ENCODE results near the gene SYNE4. TPM values are rescaled to one million over a fixed set of nuclear protein-coding genes. Genes with fewer than 3 reads are reported as not detected.
"Not testable (repeated sequence)": the region's sequence is repeated elsewhere in the genome, so short reads cannot be mapped to it uniquely, and the experiment has no call there.

SYNE4 gene
- total RNA-seq, 2 donors from 2014 or later = 0.92 to 2.4 TPM

DNA sequence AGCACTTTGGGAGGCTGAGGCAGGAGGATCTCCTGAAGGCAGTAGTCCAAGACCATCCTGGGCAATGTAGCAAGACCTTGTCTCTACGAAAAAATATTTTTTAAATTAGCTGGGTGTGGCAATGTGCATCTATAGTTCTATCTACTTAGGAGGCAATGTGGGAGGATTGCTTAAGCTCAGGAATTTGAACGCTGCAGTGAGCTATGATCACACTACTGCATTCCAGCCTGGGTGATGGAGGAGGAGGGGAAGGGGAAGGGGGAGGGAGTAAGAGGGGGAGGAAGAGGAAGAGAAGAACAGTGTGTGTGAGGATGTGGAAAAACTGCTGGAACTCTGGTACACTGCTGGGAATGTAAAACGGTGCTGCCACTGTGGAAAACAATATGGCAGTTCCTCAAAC is 33.2 kb upstream of the SYNE4 start:
- Histone ChIP-seq H3K36me3 (no peaks in the 10 kb centered on the region), H3K4me3 (no peak overlapping the region), H3K4me1 (ENCODE audit: control insufficient read depth in 1 of 2, low read depth in 2 of 2) (no peaks in the 10 kb centered on the region), H3K27ac (no peak overlapping the region), H3K9me3 (no peaks in the 10 kb centered on the region), H3K27me3 (replicated peaks; ENCODE audit: insufficient read depth) (no peaks in the 10 kb centered on the region)
- no peak for TF ChIP-seq CTCF (IDR thresholded peaks at IDR 0.05)
- no peak for ATAC-seq (ENCODE audit: insufficient number of reproducible peaks, low FRiP score, low read depth)
- DNase-seq (ENCODE audit: low spot score) = no peak

GRCh38 chr19:36041092-36041491 is 32.5 kb upstream of the SYNE4 start:
- ATAC-seq (ENCODE audit: insufficient number of reproducible peaks, low FRiP score, low read depth); DNase-seq (ENCODE audit: low spot score); H3K27me3 ChIP-seq (replicated peaks; ENCODE audit: insufficient read depth); H3K4me1 ChIP-seq (ENCODE audit: control insufficient read depth in 1 of 2, low read depth in 2 of 2); H3K4me3 ChIP-seq; H3K9me3 ChIP-seq; H3K27ac ChIP-seq; H3K36me3 ChIP-seq: not testable (repeated sequence)

DNA sequence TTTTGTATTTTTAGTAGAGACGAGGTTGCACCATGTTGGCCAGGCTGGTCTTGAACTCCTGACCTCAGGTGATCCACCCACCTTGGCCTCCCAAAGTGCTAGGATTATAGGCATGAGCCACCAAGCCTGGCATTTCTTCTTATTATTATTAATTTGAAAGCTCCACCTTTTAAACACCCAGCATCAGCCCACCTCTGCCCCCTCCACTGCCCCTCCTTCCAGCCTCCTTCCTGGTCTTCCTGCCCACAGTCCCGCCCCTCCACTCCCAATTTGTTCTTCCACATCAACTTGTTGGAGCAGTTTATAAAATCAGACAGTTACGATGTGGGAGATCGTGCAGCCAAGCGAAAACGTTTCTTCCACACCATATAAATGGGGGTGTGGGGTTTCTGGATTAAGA is 31.9 kb upstream of the SYNE4 start:
- ATAC-seq (ENCODE audit: insufficient number of reproducible peaks, low FRiP score, low read depth) = no peak
- H3K27ac ChIP-seq = no peak overlapping the region

GRCh38 chr19:36032251-36033104 is 23.9 kb upstream of the SYNE4 start, which contains the start of gene CLIP3:
CLIP3 (minus strand) TSS chr19:36032873; CDS start chr19:36032357, 516 bp downstream.
- DNase-seq (ENCODE audit: low spot score) = no peak

More for the DNA sequence above, 31.9 kb upstream of the SYNE4 start:
- Histone ChIP-seq H3K9me3 (no peaks in the 10 kb centered on the region), H3K4me1 (ENCODE audit: control insufficient read depth in 1 of 2, low read depth in 2 of 2) (no peaks in the 10 kb centered on the region), H3K27me3 (replicated peaks; ENCODE audit: insufficient read depth) (no peaks in the 10 kb centered on the region), H3K4me3 (no peak overlapping the region), H3K36me3 (no peaks in the 10 kb centered on the region)
- DNase-seq (ENCODE audit: low spot score) = no peak
- TF ChIP-seq CTCF (IDR thresholded peaks at IDR 0.05) = no peak

DNA sequence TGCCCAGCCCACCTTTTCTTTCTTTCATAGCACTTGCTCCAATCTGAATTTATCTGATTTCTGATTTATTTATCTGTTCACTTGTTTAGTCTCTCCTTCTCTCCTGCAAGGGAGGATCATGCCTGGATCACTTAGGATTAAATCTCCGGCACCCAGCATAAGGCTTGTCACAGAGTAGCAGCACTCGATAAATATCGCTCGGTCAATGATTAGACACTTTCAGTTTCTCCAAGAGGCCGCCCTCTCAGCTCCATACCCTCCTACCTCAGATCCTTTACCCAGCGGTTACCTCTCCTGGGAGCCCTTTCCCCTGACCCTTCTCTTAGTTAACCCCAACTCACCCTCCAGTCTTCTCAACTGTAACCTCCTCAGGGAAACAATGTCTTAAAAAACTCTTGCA is 22.7 kb upstream of the SYNE4 start:
- ATAC-seq (ENCODE audit: insufficient number of reproducible peaks, low FRiP score, low read depth) (no peak), DNase-seq (ENCODE audit: low spot score) (no peak)
- H3K4me1 ChIP-seq (ENCODE audit: control insufficient read depth in 1 of 2, low read depth in 2 of 2) = peaks cover 5 to 10% of the 10 kb centered on the region in 2 donors
- TF ChIP-seq CTCF (IDR thresholded peaks at IDR 0.05) = no peak
- H3K4me3 ChIP-seq = no peak overlapping the region
- peaks cover 10% of the 10 kb centered on the region for H3K36me3 ChIP-seq
- no peaks in the 10 kb centered on the region for H3K9me3 ChIP-seq
- H3K27me3 ChIP-seq (replicated peaks; ENCODE audit: insufficient read depth) = no peaks in the 10 kb centered on the region
- H3K27ac ChIP-seq = no peak overlapping the region

More at GRCh38 chr19:36032251-36033104, 23.9 kb upstream of the SYNE4 start, which contains the start of gene CLIP3:
- TF ChIP-seq CTCF (IDR thresholded peaks at IDR 0.05) = peak; percentile 46
- Histone ChIP-seq H3K4me1 (ENCODE audit: control insufficient read depth in 1 of 2, low read depth in 2 of 2) (peaks cover 5 to 10% of the 10 kb centered on the region in 2 donors), H3K36me3 (no peaks in the 10 kb centered on the region), H3K4me3 (peak within 1 kb of the TSS; percentile 99), H3K9me3 (no peaks in the 10 kb centered on the region), H3K27me3 (replicated peaks; ENCODE audit: insufficient read depth) (no peaks in the 10 kb centered on the region), H3K27ac (peak within 1 kb of the TSS; percentile 81 to 83)
- peak; percentile 66 for ATAC-seq (ENCODE audit: insufficient number of reproducible peaks, low FRiP score, low read depth)

All from thoracic aorta (tissue), 2 donors.